HG03025 (cell line): ENCODE measurements around the gene CEACAM19.
"Not testable (repeated sequence)": the region's sequence is repeated elsewhere in the genome, so short reads cannot be mapped to it uniquely, and the experiment has no call there.

ENCODE experiments used
- ATAC-seq: cut with Tn5 transposase; IDR thresholded peaks from one replicate; pipeline ENCODE4 v1.9.1; 2021; ENCODE audit warnings: mild to moderate bottlenecking, moderate library complexity; ENCODE audit not compliant: unreplicated experiment, low FRiP score

Gene CEACAM19

GRCh38 chr19:44670027-44670426 is 1.3 kb upstream of the CEACAM19 start:
- ATAC-seq = not testable (repeated sequence)

- no peak for ATAC-seq
Observed at GRCh38 chr19:44672226-44672625, 944 bp downstream of the CEACAM19 start.

- ATAC-seq = no peak
Observed at GRCh38 chr19:44673510-44673909, 2.2 kb downstream of the CEACAM19 start.

- ATAC-seq = no peak
Observed at GRCh38 chr19:44675521-44675920, 4.2 kb downstream of the CEACAM19 start.

- no peak for ATAC-seq
Observed at GRCh38 chr19:44677019-44677811, 5.9 kb downstream of the CEACAM19 start.

GRCh38 chr19:44680536-44680935 is 9.3 kb downstream of the CEACAM19 start:
- ATAC-seq = no peak

GRCh38 chr19:44681992-44682790 is 10.9 kb downstream of the CEACAM19 start:
- ATAC-seq = no peak

GRCh38 chr19:44682807-44683206 is 11.5 kb downstream of the CEACAM19 start:
- no peak for ATAC-seq

GRCh38 chr19:44683434-44684210 is 12.3 kb downstream of the CEACAM19 start:
- ATAC-seq = no peak

GRCh38 chr19:44684396-44684795 is 13.1 kb downstream of the CEACAM19 start:
- ATAC-seq = not testable (repeated sequence)

- ATAC-seq = no peak
Observed at GRCh38 chr19:44684892-44685863, 13.9 kb downstream of the CEACAM19 start.

GRCh38 chr19:44685877-44686276 is 14.6 kb downstream of the CEACAM19 start:
- no peak for ATAC-seq

- ATAC-seq = no peak
Observed at GRCh38 chr19:44686896-44687295, 15.6 kb downstream of the CEACAM19 start.

- ATAC-seq = no peak
Observed at GRCh38 chr19:44687888-44688287, 16.6 kb downstream of the CEACAM19 start.

GRCh38 chr19:44689290-44690130 is 18.2 kb downstream of the CEACAM19 start:
- ATAC-seq = no peak

- ATAC-seq = no peak
Observed at GRCh38 chr19:44690131-44690440, 18.8 kb downstream of the CEACAM19 start.

- no peak for ATAC-seq
Observed at GRCh38 chr19:44692379-44692721, 21.1 kb downstream of the CEACAM19 start.

GRCh38 chr19:44694184-44694579 is 22.9 kb downstream of the CEACAM19 start:
- no peak for ATAC-seq
